GM12878 (cell line): ENCODE results near the gene EOMES. TPM values are rescaled to one million over a fixed set of nuclear protein-coding genes. Genes with fewer than 3 reads are reported as not detected.

Experiments used
- ATAC-seq: fragments of 200-7000 bp; cut with Tn5 transposase; 3 replicates; pipeline ENCODE4 v1.9.1; 2020; ENCODE audit warnings: mild to moderate bottlenecking, moderate library complexity
- BruUV-seq: library from RNA; stranded (reverse); fragments of 400-500 nt; replicated peaks from 2 replicates; lab custom pipeline; 2021; lab: Mats Ljungman, UMichigan
- CTCF ChIA-PET: fragments of 300-600 bp; sonication (Branson Sonifier 250); formaldehyde crosslinking; extraction: SDS; loops from one replicate; lab custom pipeline; 2021; ENCODE audit warnings: inconsistent platforms; lab: Yijun Ruan, JAX
- POLR2A ChIA-PET: fragments of 350-600 bp; formaldehyde crosslinking; extraction: SDS; loops from one replicate; lab custom pipeline; 2021; ENCODE audit warnings: inconsistent platforms; lab: Charles Lee
- RAD21 ChIA-PET: fragments of 300-600 bp; sonication (Branson Sonifier 250); formaldehyde crosslinking; loops from one replicate; lab custom pipeline; 2023; ENCODE audit warnings: antibody characterized with exemption; ENCODE audit not compliant: unreplicated experiment; lab: Charles Lee
- SMC1A ChIA-PET: fragments of 300-600 bp; sonication (Branson Sonifier 250); formaldehyde crosslinking; loops from one replicate; lab custom pipeline; 2023; ENCODE audit not compliant: unreplicated experiment, uncharacterized antibody; lab: Charles Lee
- DNase-seq: peaks from one replicate; pipeline ENCODE4 v3.0.0-alpha.2; 2011; ENCODE audit warnings: low read depth, low spot score
- FAIRE-seq: peaks from 3 replicates; lab custom pipeline; 2011; peaks lifted over from hg19 to GRCh38; lab: Jason Lieb, UNC
- H2AFZ ChIP-seq: 2 replicates; pipeline ENCODE4 v1.6.0; 2011; ENCODE audit warnings: low read depth, low read length, control low read depth; ENCODE audit not compliant: control insufficient read depth
- H3K27ac ChIP-seq: 2 replicates; pipeline ENCODE4 v1.5.1; 2011; ENCODE audit warnings: control low read depth; ENCODE audit not compliant: control insufficient read depth, insufficient read depth
- H3K27me3 ChIP-seq, 2 experiments: replicated peaks in 1 of 2; 2 replicates each; pipeline versions ENCODE4 v1.6.0 to v1.6.1; 2011; ENCODE audit warnings: low read length in 1 of 2; ENCODE audit not compliant: control insufficient read depth in 2 of 2, insufficient read depth in 2 of 2
- H3K36me3 ChIP-seq, 2 experiments: 2 replicates each; pipeline ENCODE4 v1.5.1; 2011; ENCODE audit warnings: low read length in 1 of 2; ENCODE audit not compliant: control insufficient read depth in 2 of 2, insufficient read depth in 2 of 2
- H3K4me1 ChIP-seq: 2 replicates; pipeline ENCODE4 v1.6.1; 2011; ENCODE audit warnings: mild to moderate bottlenecking, low read length, moderate library complexity, mixed read lengths; ENCODE audit not compliant: control insufficient read depth, insufficient read depth
- H3K4me2 ChIP-seq: 2 replicates; pipeline ENCODE4 v1.6.0; 2011; ENCODE audit warnings: control low read depth; ENCODE audit not compliant: control insufficient read depth, insufficient read depth
- H3K4me3 ChIP-seq: fragments of 200-600 bp; sonication (generic); 2 replicates; pipeline ENCODE4 v1.5.1; 2016
- H3K79me2 ChIP-seq: 2 replicates; pipeline ENCODE4 v1.6.0; 2011; ENCODE audit warnings: low read length; ENCODE audit not compliant: control insufficient read depth, insufficient read depth
- H3K9ac ChIP-seq: 2 replicates; pipeline ENCODE4 v1.8.0; 2011; ENCODE audit warnings: low read length, control low read depth, mixed read lengths; ENCODE audit not compliant: control insufficient read depth, insufficient read depth
- H3K9me3 ChIP-seq: replicated peaks from 3 replicates; pipeline ENCODE4 v1.5.1; 2011; ENCODE audit warnings: mild to moderate bottlenecking, low read length; ENCODE audit not compliant: control insufficient read depth, insufficient read depth
- H4K20me1 ChIP-seq: 2 replicates; pipeline ENCODE4 v1.6.0; 2011; ENCODE audit not compliant: control insufficient read depth, insufficient read depth
- ATF3 ChIP-seq: IDR thresholded peaks from 2 replicates; pipeline ENCODE4 v1.6.1; 2011; ENCODE audit warnings: low read depth, mild to moderate bottlenecking, low read length, moderate library complexity, borderline replicate concordance; ENCODE audit errors: extremely low read depth
- CBFB ChIP-seq: IDR thresholded peaks from 2 replicates; pipeline ENCODE4 v1.6.1; 2016; ENCODE audit warnings: antibody characterized with exemption, low read depth
- REST ChIP-seq: IDR thresholded peaks from 2 replicates; pipeline ENCODE4 v1.6.1; 2012; ENCODE audit warnings: mild to moderate bottlenecking, low read depth, low read length
- SIX5 ChIP-seq: IDR thresholded peaks from 2 replicates; pipeline ENCODE4 v1.6.1; 2011; ENCODE audit warnings: mild to moderate bottlenecking, low read depth, low read length, moderate library complexity; ENCODE audit not compliant: severe bottlenecking
- SREBF2 ChIP-seq: IDR thresholded peaks from 2 replicates; pipeline ENCODE4 v1.6.1; 2012; ENCODE audit warnings: mild to moderate bottlenecking, low read length
- ZBTB11 ChIP-seq: fragments of 450-650 bp; formaldehyde crosslinking; IDR thresholded peaks from 2 replicates; pipeline ENCODE4 v1.5.0; 2022; ENCODE audit warnings: mild to moderate bottlenecking, missing genetic modification characterization
- WGBS: methylation state at CpG from one replicate; pipeline ENCODE4 v1.1.6; 2016; ENCODE audit warnings: low lambda C conversion rate; ENCODE audit not compliant: insufficient replicate concordance, insufficient coverage; ENCODE audit errors: missing lambda C conversion rate; 5-methylcytosine and 5-hydroxymethylcytosine counted together
- in situ Hi-C: fragments of 300-500 bp; cut with MboI; formaldehyde crosslinking; loops from 9 replicates; pipeline ENCODE4 v1.14.3; 2018; ENCODE audit warnings: mixed read lengths
- intact Hi-C: fragments of 100-400 bp; cut with micrococcal nuclease; formaldehyde crosslinking; loops from one replicate; pipeline ENCODE4 v1.14.2; 2022; ENCODE audit not compliant: unreplicated experiment
- polyA plus RNA-seq, 11 experiments: library from polyadenylated mRNA; depleted of rRNA in 4 of 11; unstranded in 6 of 11; stranded (reverse) in 5 of 11; fragments of >200 nt; fragmentation: Nextera tagmentation in 4 of 11; fragmentation: Illumina TruSeq in 1 of 11; extraction: Ambion mirVana in 4 of 11; extraction: Trizol in 1 of 11; gene quantifications; 1 replicate in 1 of 11; 2 replicates in 10 of 11; pipeline versions ENCODE4 v1.2.1 to v1.2.3, GENCODE V29; 2011 to 2016; ENCODE audit warnings: inconsistent platforms in 2 of 11, missing spikeins in 2 of 11, low read depth in 1 of 11
- total RNA-seq, 4 experiments: library from RNA; depleted of rRNA in 3 of 4; stranded (reverse); fragments of >200 nt in 3 of 4; fragmentation: Illumina TruSeq in 1 of 4; extraction: Trizol in 1 of 4; gene quantifications; 2 replicates each; pipeline versions ENCODE4 v1.2.1 to v1.2.3, GENCODE V29; 2013 to 2021

EOMES gene
- total and polyA plus RNA-seq, 10 of the 15 experiments (the other 5 are each of a cell fraction or from before 2014, with no cell fraction given) = 1.5 to 178 (median 4.5) TPM

GRCh38 chr3:27730774-27731659, 8.9 kb upstream of the EOMES start:
- Histone ChIP-seq H3K4me2 (no peak overlapping the region), H4K20me1 (no peaks in the 10 kb centered on the region), H3K27ac (no peak overlapping the region), H3K9me3 (no peaks in the 10 kb centered on the region), H3K9ac (no peak overlapping the region), H3K4me1 (no peaks in the 10 kb centered on the region), H3K27me3 (peaks cover 8 to 21% of the 10 kb centered on the region in 2 experiments), H3K79me2 (no peaks in the 10 kb centered on the region), H2AFZ (no peak overlapping the region), H3K36me3 (no peaks in the 10 kb centered on the region), H3K4me3 (no peak overlapping the region)
- intact Hi-C loops = no loop called here
- SMC1A ChIA-PET = no interaction called here
- FAIRE-seq (no peak), DNase-seq (no peak), ATAC-seq (no peak)
- no TSS peak for BruUV-seq
- WGBS = 11% methylated on average over 31 of the region's 31 CpGs
- POLR2A ChIA-PET = no interaction called here
- RAD21 ChIA-PET = no interaction called here
- TF ChIP-seq ATF3 (no peak), ZBTB11 (no peak), REST (no peak), SREBF2 (no peak), SIX5 (no peak), CBFB (no peak)
- TF ChIP-seq, all 136 proteins: peak for 0
- in situ Hi-C loops = no loop called here
- CTCF ChIA-PET = no interaction called here
